Uterus (tissue), 4 donors: Measurements from ENCODE around the gene GASK1B. TPM values are rescaled to one million over a fixed set of nuclear protein-coding genes. Genes with fewer than 3 reads are reported as not detected.

ENCODE experiments used
- DNase-seq, 2 donors: peaks; one replicate each; pipeline ENCODE4 v3.0.0-alpha.2; 2019 to 2020
- H3K27ac ChIP-seq, 2 donors: fragments of 200-600 bp; sonication (generic); 1 replicate in 1 of 2; 2 replicates in 1 of 2; pipeline ENCODE4 v1.5.1; 2016 to 2018
- H3K27me3 ChIP-seq, 2 donors: fragments of 200-600 bp; sonication (generic); one replicate each; pipeline ENCODE4 v1.5.1; 2018 to 2019; ENCODE audit warnings: control low read depth in 1 of 2
- H3K36me3 ChIP-seq, 2 donors: fragments of 200-600 bp; sonication (generic); one replicate each; pipeline ENCODE4 v1.5.1; 2019; ENCODE audit warnings: control low read depth in 1 of 2
- H3K4me1 ChIP-seq, 2 donors: fragments of 200-600 bp; sonication (generic); one replicate each; pipeline ENCODE4 v1.5.1; 2018 to 2019; ENCODE audit warnings: control low read depth in 1 of 2
- H3K4me3 ChIP-seq, 2 donors: fragments of 200-600 bp; sonication (generic); 1 replicate in 1 of 2; 2 replicates in 1 of 2; pipeline ENCODE4 v1.5.1; 2018 to 2019; ENCODE audit warnings: mild to moderate bottlenecking in 1 of 2
- H3K9me3 ChIP-seq, 2 donors: fragments of 200-600 bp; sonication (generic); one replicate each; pipeline ENCODE4 v1.5.1; 2019; ENCODE audit warnings: control low read depth in 1 of 2
- POLR2A ChIP-seq, 2 donors: fragments of 450-650 bp; IDR thresholded peaks; one replicate each; pipeline ENCODE4 v1.6.1; 2016; ENCODE audit warnings: antibody characterized with exemption in 2 of 2, mild to moderate bottlenecking in 1 of 2, moderate library complexity in 1 of 2
- intact Hi-C: fragments of 100-400 bp; cut with DNase I; formaldehyde crosslinking; loops from one replicate; pipeline ENCODE4 v1.15.1; 2023; ENCODE audit warnings: low total_unique reads
- total RNA-seq, 4 donors: library from RNA; depleted of rRNA in 3 of 4; stranded (reverse); fragments of >200 nt in 3 of 4; gene quantifications; one replicate each; pipeline versions ENCODE4 v1.1.0 to v1.2.4, GENCODE V29; 2014 to 2023
- TF ChIP-seq, protein P1 (sequence below), 4 experiments: fragments of 200-600 bp in 2 of 4; fragments of 450-650 bp in 2 of 4; sonication (generic) in 2 of 4; IDR thresholded peaks; one replicate each; pipeline ENCODE4 v1.5.1; 2016 to 2019; ENCODE audit warnings: antibody characterized with exemption in 4 of 4, mild to moderate bottlenecking in 2 of 4, moderate library complexity in 1 of 4
- donor health status: DM: yes; HTN: yes; CAD: no.

GASK1B gene
- total RNA-seq, 4 donors from 2014 or later = 54.7 to 135 (median 62.7) TPM

DNA sequence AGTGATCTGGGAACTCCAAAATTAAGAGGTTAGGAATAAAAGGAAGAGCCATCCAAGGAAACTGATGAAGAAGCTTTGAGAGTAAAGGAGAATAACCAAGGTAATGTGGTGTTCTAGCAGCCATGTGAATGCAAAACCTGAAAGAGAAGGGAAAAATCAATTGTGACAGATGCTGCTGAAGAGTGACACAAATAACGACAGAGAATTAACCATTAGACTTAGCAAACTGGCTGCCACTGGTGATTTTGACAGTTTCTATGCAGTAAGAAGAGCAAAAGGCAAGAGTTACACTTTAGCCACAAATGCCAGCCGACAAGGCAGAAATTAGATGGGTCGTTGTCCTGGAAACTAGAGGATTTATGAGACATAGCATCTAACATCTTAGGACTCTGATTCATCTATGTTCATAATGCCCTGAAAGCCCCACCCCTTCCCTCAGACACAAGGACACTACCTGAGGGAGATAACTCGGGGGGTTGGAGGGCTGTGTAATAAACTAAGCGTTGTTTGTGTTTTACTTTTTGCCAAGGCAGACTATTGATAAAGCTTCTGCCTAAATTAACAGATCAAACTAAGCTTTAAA is 24.5 kb upstream of the GASK1B start:
- H3K4me3 ChIP-seq = no peak overlapping the region
- no peak overlapping the region for H3K27ac ChIP-seq
- TF ChIP-seq, protein P1, sequence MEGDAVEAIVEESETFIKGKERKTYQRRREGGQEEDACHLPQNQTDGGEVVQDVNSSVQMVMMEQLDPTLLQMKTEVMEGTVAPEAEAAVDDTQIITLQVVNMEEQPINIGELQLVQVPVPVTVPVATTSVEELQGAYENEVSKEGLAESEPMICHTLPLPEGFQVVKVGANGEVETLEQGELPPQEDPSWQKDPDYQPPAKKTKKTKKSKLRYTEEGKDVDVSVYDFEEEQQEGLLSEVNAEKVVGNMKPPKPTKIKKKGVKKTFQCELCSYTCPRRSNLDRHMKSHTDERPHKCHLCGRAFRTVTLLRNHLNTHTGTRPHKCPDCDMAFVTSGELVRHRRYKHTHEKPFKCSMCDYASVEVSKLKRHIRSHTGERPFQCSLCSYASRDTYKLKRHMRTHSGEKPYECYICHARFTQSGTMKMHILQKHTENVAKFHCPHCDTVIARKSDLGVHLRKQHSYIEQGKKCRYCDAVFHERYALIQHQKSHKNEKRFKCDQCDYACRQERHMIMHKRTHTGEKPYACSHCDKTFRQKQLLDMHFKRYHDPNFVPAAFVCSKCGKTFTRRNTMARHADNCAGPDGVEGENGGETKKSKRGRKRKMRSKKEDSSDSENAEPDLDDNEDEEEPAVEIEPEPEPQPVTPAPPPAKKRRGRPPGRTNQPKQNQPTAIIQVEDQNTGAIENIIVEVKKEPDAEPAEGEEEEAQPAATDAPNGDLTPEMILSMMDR (IDR thresholded peaks at IDR 0.05) = no peak
- intact Hi-C loops = no loop called here
- no peaks in the 10 kb centered on the region for H3K36me3 ChIP-seq
- no peak for DNase-seq
- H3K4me1 ChIP-seq = no peaks in the 10 kb centered on the region
- no peaks in the 10 kb centered on the region for H3K27me3 ChIP-seq
- no peaks in the 10 kb centered on the region for H3K9me3 ChIP-seq

- no peaks in the 10 kb centered on the region for H3K9me3 ChIP-seq
- no peaks in the 10 kb centered on the region for H3K27me3 ChIP-seq
- no peaks in the 10 kb centered on the region for H3K36me3 ChIP-seq
- TF ChIP-seq, protein P1 (IDR thresholded peaks at IDR 0.05) = no peak
- TF ChIP-seq POLR2A (IDR thresholded peaks at IDR 0.05) = no peak
- no peak overlapping the region for H3K4me3 ChIP-seq
- H3K4me1 ChIP-seq = no peaks in the 10 kb centered on the region
- no peak overlapping the region for H3K27ac ChIP-seq
- intact Hi-C loops = no loop called here
- no peak for DNase-seq
Observed at GRCh38 chr4:158195297-158195696, 22.5 kb upstream of the GASK1B start.

- Histone ChIP-seq H3K36me3 (no peaks in the 10 kb centered on the region), H3K9me3 (no peaks in the 10 kb centered on the region), H3K4me3 (no peak overlapping the region), H3K27ac (no peak overlapping the region), H3K4me1 (no peaks in the 10 kb centered on the region), H3K27me3 (no peaks in the 10 kb centered on the region)
- TF ChIP-seq, protein P1 (IDR thresholded peaks at IDR 0.05) = peak; percentile 18 to 56 (median 51)
- TF ChIP-seq POLR2A (IDR thresholded peaks at IDR 0.05) = no peak
- intact Hi-C loops = no loop called here
- DNase-seq = no peak
Observed at GRCh38 chr4:158193171-158193749, 20.4 kb upstream of the GASK1B start.

DNA sequence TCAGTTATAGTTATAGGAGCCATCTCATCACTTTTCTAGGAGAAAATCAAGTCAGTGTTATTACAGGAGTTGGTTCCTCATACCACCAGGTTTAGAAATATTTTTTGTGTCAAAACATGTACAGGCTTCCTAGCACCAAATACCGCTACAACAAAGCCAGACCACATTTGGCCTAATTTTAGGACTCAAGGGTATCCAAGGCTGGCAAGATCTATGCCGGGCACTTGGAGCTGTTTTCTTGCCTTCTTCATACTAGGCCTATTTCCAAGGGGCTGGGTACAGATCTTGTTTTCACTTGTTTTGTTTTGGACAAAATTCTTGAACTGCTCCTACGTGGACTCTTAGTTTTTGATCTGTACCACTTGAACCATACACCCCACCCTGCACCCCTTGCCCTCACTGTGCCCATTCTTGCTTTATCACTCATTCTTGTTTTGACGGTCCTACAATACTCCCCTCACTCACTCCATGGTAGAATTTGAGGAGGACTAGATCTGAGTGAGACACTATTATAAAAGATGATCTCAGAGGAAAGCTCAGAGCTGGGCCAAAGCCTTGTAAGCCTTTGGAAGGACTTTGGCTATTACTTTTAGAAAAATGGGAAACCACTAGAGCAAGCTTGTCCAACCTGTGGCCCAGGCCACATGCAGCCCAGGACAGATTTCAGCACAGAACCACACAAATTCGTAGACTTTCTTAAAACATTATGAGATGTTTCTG is 19.8 kb upstream of the GASK1B start:
- intact Hi-C loops = no loop called here

More for the DNA sequence above, 19.8 kb upstream of the GASK1B start:
- H3K4me3 ChIP-seq = no peak overlapping the region
- H3K4me1 ChIP-seq = no peaks in the 10 kb centered on the region
- no peaks in the 10 kb centered on the region for H3K9me3 ChIP-seq
- no peaks in the 10 kb centered on the region for H3K27me3 ChIP-seq
- H3K27ac ChIP-seq = no peak overlapping the region
- H3K36me3 ChIP-seq = no peaks in the 10 kb centered on the region
- TF ChIP-seq, protein P1 (IDR thresholded peaks at IDR 0.05) = no peak
- TF ChIP-seq POLR2A (IDR thresholded peaks at IDR 0.05) = no peak
- DNase-seq = no peak
